ENCODE data around the gene SFXN3. TPM values are rescaled to one million over a fixed set of nuclear protein-coding genes. Genes with fewer than 3 reads are reported as not detected.

The SFXN3 gene
- total and polyA plus RNA-seq, 3 donors from 2014 or later, result 38.5 to 125 (median 70.7) TPM

DNA sequence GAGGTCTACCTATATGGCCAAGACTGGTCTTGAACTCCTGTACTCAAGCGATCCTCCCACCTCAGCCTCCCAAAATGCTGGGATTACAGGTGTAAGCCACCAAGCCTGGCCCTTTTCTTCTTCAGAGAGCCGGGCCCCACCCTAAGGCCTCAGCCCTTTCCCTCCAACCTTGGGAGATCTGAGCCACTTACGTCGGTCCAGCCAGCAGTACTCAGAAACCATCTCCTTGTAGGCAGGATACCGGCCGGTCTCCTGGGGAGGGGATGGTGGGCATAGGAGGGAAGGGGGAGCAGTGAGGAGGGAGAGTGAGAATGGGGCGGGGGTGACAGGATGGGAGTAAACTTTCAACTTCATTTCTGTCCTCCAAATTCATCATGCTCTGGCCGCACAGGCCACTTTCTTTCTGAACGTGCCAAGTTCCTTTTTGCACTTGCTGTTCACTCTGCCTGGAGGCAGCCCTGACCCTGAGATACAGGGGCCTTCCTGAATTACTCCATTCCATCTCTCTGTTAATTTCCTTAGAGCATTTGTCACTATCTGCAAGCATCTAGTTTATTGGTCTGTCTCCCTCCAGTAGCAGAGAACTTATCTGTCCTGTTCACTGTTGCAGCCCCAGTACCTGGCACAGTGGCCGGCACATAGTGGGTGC lies 10.5 kb upstream of the SFXN3 start:
- no peak overlapping the region for H3K27ac ChIP-seq
- no peaks in the 10 kb centered on the region for H3K27me3 ChIP-seq
- no peak for DNase-seq
- H3K9me3 ChIP-seq, result no peaks in the 10 kb centered on the region
- no peak for TF ChIP-seq POLR2A (IDR thresholded peaks at IDR 0.05)
- TF ChIP-seq, protein P1, sequence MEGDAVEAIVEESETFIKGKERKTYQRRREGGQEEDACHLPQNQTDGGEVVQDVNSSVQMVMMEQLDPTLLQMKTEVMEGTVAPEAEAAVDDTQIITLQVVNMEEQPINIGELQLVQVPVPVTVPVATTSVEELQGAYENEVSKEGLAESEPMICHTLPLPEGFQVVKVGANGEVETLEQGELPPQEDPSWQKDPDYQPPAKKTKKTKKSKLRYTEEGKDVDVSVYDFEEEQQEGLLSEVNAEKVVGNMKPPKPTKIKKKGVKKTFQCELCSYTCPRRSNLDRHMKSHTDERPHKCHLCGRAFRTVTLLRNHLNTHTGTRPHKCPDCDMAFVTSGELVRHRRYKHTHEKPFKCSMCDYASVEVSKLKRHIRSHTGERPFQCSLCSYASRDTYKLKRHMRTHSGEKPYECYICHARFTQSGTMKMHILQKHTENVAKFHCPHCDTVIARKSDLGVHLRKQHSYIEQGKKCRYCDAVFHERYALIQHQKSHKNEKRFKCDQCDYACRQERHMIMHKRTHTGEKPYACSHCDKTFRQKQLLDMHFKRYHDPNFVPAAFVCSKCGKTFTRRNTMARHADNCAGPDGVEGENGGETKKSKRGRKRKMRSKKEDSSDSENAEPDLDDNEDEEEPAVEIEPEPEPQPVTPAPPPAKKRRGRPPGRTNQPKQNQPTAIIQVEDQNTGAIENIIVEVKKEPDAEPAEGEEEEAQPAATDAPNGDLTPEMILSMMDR (IDR thresholded peaks at IDR 0.05), result no peak
- H3K4me1 ChIP-seq, result peaks cover 9% of the 10 kb centered on the region
- no peaks in the 10 kb centered on the region for H3K36me3 ChIP-seq (ENCODE audit: low read depth, missing control alignments)
- no peak overlapping the region for H3K4me3 ChIP-seq
- WGBS, 2 donors, result 79 to 81% methylated on average over 10 of the region's 10 CpGs
- intact Hi-C loops (cut with DNase I; ENCODE audit: low total_unique reads), result no loop called here

DNA sequence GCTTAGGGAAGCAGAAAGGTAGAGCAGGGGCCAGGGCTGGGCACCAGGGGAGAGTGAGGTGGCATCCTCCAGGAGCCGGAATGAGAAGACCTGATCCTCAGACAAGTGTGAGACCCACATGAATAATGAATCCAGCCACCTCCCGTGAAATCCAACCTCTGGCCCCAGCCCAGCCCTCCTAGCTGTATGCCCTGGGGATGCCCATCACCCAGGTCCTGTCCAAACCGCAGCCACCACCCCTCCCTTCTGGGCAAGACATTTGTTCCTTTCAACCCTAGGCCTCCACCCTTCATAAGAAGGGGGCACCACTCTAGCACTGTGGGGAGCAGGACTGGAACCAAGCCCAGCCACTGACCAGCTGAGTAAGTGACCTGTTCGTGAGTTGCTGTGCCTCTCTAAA lies 9.8 kb upstream of the SFXN3 start:
- 85 to 94% methylated on average over 4 of the region's 4 CpGs for WGBS, 2 donors
- Histone ChIP-seq H3K9me3 (no peaks in the 10 kb centered on the region), H3K4me3 (no peak overlapping the region), H3K4me1 (peaks cover 9% of the 10 kb centered on the region), H3K27ac (no peak overlapping the region), H3K36me3 (ENCODE audit: low read depth, missing control alignments) (no peaks in the 10 kb centered on the region), H3K27me3 (no peaks in the 10 kb centered on the region)
- no peak for DNase-seq
- intact Hi-C loops (cut with DNase I; ENCODE audit: low total_unique reads), result no loop called here
- no peak for TF ChIP-seq POLR2A (IDR thresholded peaks at IDR 0.05)
- TF ChIP-seq, protein P1 (IDR thresholded peaks at IDR 0.05), result no peak

DNA sequence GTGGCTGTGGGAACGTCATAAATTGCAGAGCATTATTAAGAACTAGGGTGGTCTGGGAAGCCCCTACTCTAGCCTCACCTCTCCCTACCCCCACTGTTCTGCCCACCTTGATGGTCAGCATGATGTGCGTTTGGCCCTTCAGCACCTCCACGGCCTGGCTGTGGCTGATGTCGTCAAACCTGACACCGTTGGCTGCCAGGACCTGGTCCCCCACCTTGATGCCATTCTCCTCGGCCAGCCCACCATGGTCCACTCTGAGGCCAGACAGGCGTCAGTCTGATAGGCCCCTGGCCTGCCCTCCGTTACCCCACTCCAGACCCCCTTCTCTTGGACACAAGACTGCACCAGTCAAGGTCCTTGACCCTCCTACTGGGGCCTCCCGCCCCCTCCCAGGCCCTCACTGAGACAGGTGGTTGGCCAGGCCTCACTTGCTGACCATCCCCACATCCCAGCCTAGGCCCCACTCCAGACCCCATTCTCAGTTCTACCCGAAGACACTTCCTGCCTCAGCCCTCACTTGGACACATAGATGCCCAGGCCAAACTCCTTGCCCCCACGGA lies 9.3 kb upstream of the SFXN3 start:
- Histone ChIP-seq H3K27me3 (no peaks in the 10 kb centered on the region), H3K4me3 (no peak overlapping the region), H3K9me3 (no peaks in the 10 kb centered on the region), H3K36me3 (ENCODE audit: low read depth, missing control alignments) (no peaks in the 10 kb centered on the region), H3K27ac (no peak overlapping the region), H3K4me1 (peaks cover 9% of the 10 kb centered on the region)
- no peak for DNase-seq
- TF ChIP-seq, protein P1 (IDR thresholded peaks at IDR 0.05), result no peak
- no peak for TF ChIP-seq POLR2A (IDR thresholded peaks at IDR 0.05)
- intact Hi-C loops (cut with DNase I; ENCODE audit: low total_unique reads), result no loop called here
- WGBS, 2 donors, result 91 to 92% methylated on average over 11 of the region's 11 CpGs

DNA sequence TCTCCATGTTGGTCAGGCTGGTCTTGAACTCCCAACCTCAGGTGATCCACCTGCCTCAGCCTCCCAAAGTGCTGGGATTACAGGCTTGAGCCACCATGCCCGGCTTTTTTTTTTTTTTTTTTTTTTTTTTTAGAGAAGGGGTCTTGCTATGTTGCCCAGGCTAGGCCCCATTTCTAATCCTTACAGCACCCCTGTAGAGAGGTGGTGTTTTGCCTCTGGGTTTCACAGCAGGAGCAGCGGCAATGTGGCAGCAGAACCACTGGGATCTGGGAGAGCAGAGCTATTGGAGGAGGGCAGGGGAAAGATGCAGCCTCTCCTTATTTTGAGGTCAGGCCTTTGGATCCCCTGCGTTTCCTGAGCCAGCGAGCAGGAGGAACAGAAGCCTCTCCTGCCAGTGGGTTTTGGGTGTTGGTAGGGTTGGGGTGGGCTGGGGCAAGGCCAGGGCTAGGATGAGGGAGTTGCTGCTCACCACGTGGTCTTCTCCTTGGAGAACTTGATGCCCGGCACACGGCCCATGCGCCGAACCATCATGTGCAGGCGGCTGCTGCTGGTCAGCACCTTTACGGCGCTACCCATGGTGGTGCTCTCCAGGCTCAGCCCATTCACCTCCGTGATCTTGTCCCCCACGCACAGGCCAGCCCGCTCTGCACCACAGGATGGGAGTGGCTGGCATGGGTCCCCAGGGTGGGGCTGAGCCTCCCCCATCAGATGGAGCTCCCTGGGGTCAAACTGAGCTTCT lies 7.9 kb upstream of the SFXN3 start:
- no peak overlapping the region for H3K27ac ChIP-seq
- WGBS, 2 donors, result 95 to 97% methylated on average over 14 to 15 of the region's 15 CpGs
- H3K4me3 ChIP-seq, result no peak overlapping the region
- H3K4me1 ChIP-seq, result peaks cover 9% of the 10 kb centered on the region
- no peak for DNase-seq
- intact Hi-C loops (cut with DNase I; ENCODE audit: low total_unique reads), result no loop called here
- H3K36me3 ChIP-seq (ENCODE audit: low read depth, missing control alignments), result no peaks in the 10 kb centered on the region
- TF ChIP-seq POLR2A (IDR thresholded peaks at IDR 0.05), result no peak
- TF ChIP-seq, protein P1 (IDR thresholded peaks at IDR 0.05), result no peak
- no peaks in the 10 kb centered on the region for H3K9me3 ChIP-seq
- H3K27me3 ChIP-seq, result no peaks in the 10 kb centered on the region

All from testis (tissue), 3 donors.